ENCODE data around the gene KRTAP13-1. TPM values are rescaled to one million over a fixed set of nuclear protein-coding genes. Genes with fewer than 3 reads are reported as not detected.

KRTAP13-1 gene, protein sequence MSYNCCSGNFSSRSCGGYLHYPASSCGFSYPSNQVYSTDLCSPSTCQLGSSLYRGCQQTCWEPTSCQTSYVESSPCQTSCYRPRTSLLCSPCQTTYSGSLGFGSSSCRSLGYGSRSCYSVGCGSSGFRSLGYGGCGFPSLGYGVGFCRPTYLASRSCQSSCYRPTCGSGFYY
- total RNA-seq (ENCODE audit: low replicate concordance), result not detected in 2 replicates

DNA sequence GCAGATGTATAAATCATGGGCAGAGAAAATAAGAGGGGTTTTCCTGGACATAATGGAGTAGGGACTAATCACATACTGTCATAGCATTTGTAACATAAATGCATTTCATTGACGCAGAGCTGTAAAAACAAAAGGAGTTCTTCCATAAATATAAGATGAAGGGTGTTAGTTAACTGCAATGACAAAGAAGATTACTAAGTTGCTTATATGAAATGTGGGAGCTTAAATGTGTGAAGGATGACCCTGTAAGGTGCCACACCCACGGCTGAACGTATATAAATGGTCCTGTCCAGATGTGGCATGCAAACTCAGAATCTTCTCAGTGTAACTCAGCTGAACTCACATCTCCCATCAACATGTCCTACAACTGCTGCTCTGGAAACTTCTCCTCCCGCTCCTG, at the start of gene KRTAP13-1:
KRTAP13-1 (plus strand) TSS at position 301 of the 400 bp plus-strand sequence; CDS start at position 357, 56 bp downstream.
- H3K36me3 Mint-ChIP-seq, result no peaks in the 10 kb centered on the region
- no peak within 1 kb of the TSS for H2AFZ ChIP-seq (replicated peaks)
- DNase-seq (ENCODE audit: low spot score), result no peak
- H3K27ac ChIP-seq, result no peak within 1 kb of the TSS
- H3K4me3 Mint-ChIP-seq, result no peak within 1 kb of the TSS
- no peaks in the 10 kb centered on the region for H3K27me3 ChIP-seq
- no peaks in the 10 kb centered on the region for H3K4me1 ChIP-seq
- H3K27ac Mint-ChIP-seq, result no peak within 1 kb of the TSS
- peaks cover 2% of the 10 kb centered on the region for H3K27me3 Mint-ChIP-seq (ENCODE audit: insufficient read depth, low read depth)
- H3K9me3 ChIP-seq (ENCODE audit: low read depth), result no peaks in the 10 kb centered on the region
- no peaks in the 10 kb centered on the region for H3K4me1 Mint-ChIP-seq
- H3K9ac ChIP-seq, result no peak within 1 kb of the TSS
- no peaks in the 10 kb centered on the region for H3F3A ChIP-seq (ENCODE audit: low read depth)
- no peaks in the 10 kb centered on the region for H3K9me3 Mint-ChIP-seq
- no peaks in the 10 kb centered on the region for H3K79me2 ChIP-seq (ENCODE audit: low read depth)
- H4K20me1 ChIP-seq (ENCODE audit: low read depth), result no peaks in the 10 kb centered on the region
- TF ChIP-seq EZH2phosphoT487 (IDR thresholded peaks at IDR 0.05), result no peak
- TF ChIP-seq, protein P1, sequence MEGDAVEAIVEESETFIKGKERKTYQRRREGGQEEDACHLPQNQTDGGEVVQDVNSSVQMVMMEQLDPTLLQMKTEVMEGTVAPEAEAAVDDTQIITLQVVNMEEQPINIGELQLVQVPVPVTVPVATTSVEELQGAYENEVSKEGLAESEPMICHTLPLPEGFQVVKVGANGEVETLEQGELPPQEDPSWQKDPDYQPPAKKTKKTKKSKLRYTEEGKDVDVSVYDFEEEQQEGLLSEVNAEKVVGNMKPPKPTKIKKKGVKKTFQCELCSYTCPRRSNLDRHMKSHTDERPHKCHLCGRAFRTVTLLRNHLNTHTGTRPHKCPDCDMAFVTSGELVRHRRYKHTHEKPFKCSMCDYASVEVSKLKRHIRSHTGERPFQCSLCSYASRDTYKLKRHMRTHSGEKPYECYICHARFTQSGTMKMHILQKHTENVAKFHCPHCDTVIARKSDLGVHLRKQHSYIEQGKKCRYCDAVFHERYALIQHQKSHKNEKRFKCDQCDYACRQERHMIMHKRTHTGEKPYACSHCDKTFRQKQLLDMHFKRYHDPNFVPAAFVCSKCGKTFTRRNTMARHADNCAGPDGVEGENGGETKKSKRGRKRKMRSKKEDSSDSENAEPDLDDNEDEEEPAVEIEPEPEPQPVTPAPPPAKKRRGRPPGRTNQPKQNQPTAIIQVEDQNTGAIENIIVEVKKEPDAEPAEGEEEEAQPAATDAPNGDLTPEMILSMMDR (IDR thresholded peaks at IDR 0.05), result no peak
- no peaks in the 10 kb centered on the region for H3K36me3 ChIP-seq
- H3K4me3 ChIP-seq, result no peak within 1 kb of the TSS
- H3K4me2 ChIP-seq, result no peak within 1 kb of the TSS

DNA sequence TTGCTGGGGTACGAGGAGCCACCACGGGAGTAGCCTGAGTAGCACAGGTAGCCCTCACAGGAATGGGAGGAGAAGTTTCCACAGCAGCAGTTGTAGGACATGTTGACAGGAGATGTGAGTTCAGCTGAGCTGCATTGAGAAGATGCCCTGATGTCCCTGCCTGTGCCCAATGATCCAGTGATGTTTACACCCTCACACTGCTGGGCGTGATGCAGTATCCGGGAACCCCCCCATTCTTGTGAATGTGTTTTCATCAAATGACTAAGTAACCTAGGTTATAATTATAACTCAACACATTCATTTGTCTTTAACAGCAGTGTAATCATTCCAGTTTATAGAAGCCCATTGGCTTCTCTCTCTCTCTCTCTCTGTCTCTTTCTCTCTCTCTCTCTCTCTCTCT, 47.3 kb upstream of the KRTAP13-1 start, which contains the start of gene KRTAP23-1:
KRTAP23-1 (minus strand) TSS at position 101 of the 400 bp plus-strand sequence; CDS start at position 101, 0 bp downstream.
- peaks cover 3% of the 10 kb centered on the region for H3K4me1 ChIP-seq
- no peak within 1 kb of the TSS for H3K27ac ChIP-seq
- TF ChIP-seq, protein P1 (IDR thresholded peaks at IDR 0.05), result no peak
- no peak for TF ChIP-seq EZH2phosphoT487 (IDR thresholded peaks at IDR 0.05)
- TF ChIP-seq EZH2 (IDR thresholded peaks at IDR 0.05), result no peak
- H3K9ac ChIP-seq, result no peak within 1 kb of the TSS
- H3K36me3 Mint-ChIP-seq, result no peaks in the 10 kb centered on the region
- no peaks in the 10 kb centered on the region for H3F3A ChIP-seq (ENCODE audit: low read depth)
- H3K9me3 Mint-ChIP-seq, result peaks cover 8% of the 10 kb centered on the region
- H3K4me1 Mint-ChIP-seq, result peaks cover 16% of the 10 kb centered on the region
- no peaks in the 10 kb centered on the region for H3K9me3 ChIP-seq (ENCODE audit: low read depth)
- H3K27ac Mint-ChIP-seq, result no peak within 1 kb of the TSS
- H3K79me2 ChIP-seq (ENCODE audit: low read depth), result no peaks in the 10 kb centered on the region
- H4K20me1 ChIP-seq (ENCODE audit: low read depth), result no peaks in the 10 kb centered on the region
- no peak for DNase-seq (ENCODE audit: low spot score)
- no peak within 1 kb of the TSS for H2AFZ ChIP-seq (replicated peaks)
- no peak within 1 kb of the TSS for H3K4me3 Mint-ChIP-seq
- peaks cover 4% of the 10 kb centered on the region for H3K27me3 Mint-ChIP-seq (ENCODE audit: insufficient read depth, low read depth)
- H3K4me2 ChIP-seq, result no peak within 1 kb of the TSS
- H3K4me3 ChIP-seq, result no peak within 1 kb of the TSS
- H3K36me3 ChIP-seq, result no peaks in the 10 kb centered on the region
- H3K27me3 ChIP-seq, result no peaks in the 10 kb centered on the region

DNA sequence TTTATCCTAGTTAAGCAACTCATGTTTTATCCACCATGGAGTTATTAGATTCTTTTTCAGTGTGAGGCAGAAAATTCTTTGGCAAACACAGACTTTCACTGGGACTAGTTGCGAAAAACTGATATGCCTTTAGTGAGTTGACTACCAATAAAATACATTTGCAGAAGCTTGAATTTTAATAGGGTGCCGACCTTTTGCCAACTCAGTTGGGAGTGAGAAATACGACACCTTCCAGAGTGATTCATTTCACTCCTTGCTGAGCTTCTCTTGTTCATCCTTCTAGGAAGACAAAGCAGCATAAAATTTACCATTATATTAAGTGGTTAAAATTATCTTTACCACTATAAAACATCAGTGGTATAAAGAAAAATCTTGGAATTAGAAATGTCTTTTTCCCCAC, 46.3 kb upstream of the KRTAP13-1 start:
- peaks cover 16% of the 10 kb centered on the region for H3K4me1 Mint-ChIP-seq
- no peak overlapping the region for H3K27ac ChIP-seq

More for the DNA sequence above, 46.3 kb upstream of the KRTAP13-1 start:
- Histone ChIP-seq H3K27me3 (no peaks in the 10 kb centered on the region), H3K9me3 (ENCODE audit: low read depth) (no peaks in the 10 kb centered on the region), H3K79me2 (ENCODE audit: low read depth) (no peaks in the 10 kb centered on the region), H3F3A (ENCODE audit: low read depth) (no peaks in the 10 kb centered on the region), H2AFZ (replicated peaks) (no peak overlapping the region), H3K4me1 (peaks cover 3% of the 10 kb centered on the region), H3K4me2 (no peak overlapping the region), H3K9ac (no peak overlapping the region), H3K36me3 (no peaks in the 10 kb centered on the region), H3K4me3 (no peak overlapping the region), H4K20me1 (ENCODE audit: low read depth) (no peaks in the 10 kb centered on the region)
- Mint-ChIP-seq H3K36me3 (no peaks in the 10 kb centered on the region), H3K27ac (no peak overlapping the region), H3K4me3 (no peak overlapping the region), H3K9me3 (peaks cover 6% of the 10 kb centered on the region), H3K27me3 (ENCODE audit: insufficient read depth, low read depth) (peaks cover 4% of the 10 kb centered on the region)
- no peak for DNase-seq (ENCODE audit: low spot score)
- TF ChIP-seq, protein P1 (IDR thresholded peaks at IDR 0.05), result no peak
- no peak for TF ChIP-seq EZH2 (IDR thresholded peaks at IDR 0.05)
- no peak for TF ChIP-seq EZH2phosphoT487 (IDR thresholded peaks at IDR 0.05)

All from neural progenitor cell (in vitro differentiated cells).